WI38 (cell line): ENCODE measurements around the gene NMD3.

Experiments used
- H3K4me3 ChIP-seq: 2 replicates; pipeline ENCODE4 v1.5.1; 2011; ENCODE audit warnings: low read depth, mild to moderate bottlenecking, control low read depth, low read length
- CTCF ChIP-seq: IDR thresholded peaks from 2 replicates; pipeline ENCODE4 v1.5.1; 2012; ENCODE audit warnings: low read depth, mild to moderate bottlenecking, control low read depth, low read length

Gene NMD3

DNA sequence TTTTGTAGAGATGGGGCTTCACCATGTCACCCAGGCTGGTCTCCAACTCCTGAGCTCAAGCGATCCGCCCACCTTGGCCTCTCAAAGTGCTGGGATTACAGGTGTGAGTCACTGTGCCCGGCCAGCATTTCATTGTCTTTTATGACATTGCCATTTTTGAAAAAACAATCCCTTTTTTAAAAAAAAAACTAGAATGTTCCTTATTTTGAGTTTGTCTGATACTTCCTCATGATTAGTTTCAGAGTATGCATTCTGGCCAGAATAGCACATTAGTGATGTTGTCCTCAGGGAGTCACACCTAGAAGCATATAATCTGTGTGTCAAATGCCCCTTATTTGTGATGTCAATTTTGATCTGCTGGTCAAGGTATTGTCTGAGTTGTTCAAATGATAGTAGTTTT, 21.2 kb upstream of the NMD3 start:
- no peak for TF ChIP-seq CTCF
- H3K4me3 ChIP-seq: no peak overlapping the region

DNA sequence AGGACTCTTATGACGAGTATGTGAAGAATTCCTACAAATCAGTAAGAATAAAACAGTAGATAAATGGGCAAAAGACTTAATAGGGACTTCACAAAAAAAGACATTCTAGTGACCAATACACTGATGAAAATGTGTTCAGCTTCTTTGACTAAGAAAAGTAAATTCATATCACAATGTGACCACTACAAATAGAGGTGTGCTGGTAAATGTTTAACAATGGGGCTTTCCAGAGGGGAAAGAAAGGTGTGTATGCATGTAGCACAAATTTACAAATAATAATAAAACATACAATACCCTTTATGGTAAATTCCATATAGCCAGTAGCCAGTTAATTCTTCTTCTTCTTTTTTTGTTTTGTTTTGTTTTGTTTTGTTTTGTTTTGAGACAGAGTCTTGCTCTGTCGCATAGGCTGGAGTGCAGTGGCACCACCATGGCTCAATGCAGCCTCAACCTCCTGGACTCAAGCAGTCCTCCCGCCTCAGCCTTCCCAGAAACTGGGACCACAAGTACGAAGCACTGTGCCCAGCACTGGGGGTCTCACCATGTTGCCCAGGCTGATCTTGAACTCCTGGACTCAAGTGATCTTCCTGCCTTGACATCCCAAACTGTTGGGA, 17.5 kb upstream of the NMD3 start:
- no peak for TF ChIP-seq CTCF
- H3K4me3 ChIP-seq: no peak overlapping the region

DNA sequence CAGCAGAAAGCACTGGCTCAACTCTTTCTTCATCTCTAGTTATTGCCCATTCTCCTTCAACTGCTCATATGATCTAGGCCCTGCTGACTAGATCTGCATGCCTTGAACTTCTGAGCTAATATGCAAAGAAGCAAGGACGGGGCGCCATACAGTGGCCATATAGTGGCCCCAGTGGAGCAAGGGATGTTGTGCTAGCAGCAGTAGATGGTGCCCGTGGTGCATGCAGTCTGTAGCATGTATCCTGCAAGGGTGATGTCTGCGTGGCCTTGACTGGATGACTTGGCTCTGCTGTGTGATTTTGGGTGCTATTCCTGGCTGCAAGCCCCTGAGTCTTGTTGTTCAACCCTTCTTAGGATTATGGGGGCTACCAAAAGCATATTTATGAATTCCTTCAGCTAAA, 12.2 kb upstream of the NMD3 start:
- no peak for TF ChIP-seq CTCF
- H3K4me3 ChIP-seq: no peak overlapping the region

DNA sequence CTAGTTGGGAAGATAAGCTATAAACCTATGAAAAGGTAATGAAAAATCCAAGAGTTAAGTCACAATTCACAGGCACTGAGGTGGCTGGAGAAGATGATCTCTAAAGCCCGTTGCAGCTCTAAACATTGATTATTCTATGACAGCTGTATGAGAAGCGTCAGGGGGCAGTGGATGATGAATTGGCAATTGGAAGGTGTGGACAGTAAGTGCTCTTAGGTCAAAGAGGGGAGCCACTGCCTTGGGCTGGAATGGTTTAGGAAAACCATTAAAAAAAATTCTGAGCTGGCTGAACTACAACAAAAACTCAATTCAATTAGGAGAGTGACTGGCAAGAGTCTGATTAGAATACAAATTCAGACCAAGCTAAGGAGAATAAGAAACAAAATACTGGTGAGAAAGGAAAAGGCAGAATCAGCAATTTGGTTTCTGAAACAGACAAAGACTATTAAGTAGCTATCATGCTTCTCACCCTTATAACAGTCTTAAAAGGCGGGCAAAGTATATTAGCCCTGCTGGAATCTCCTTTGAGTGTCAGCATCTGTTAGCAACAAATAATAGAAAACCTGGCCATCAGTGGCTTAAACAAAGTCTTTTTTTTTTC, 8.8 kb upstream of the NMD3 start:
- no peak overlapping the region for H3K4me3 ChIP-seq
- no peak for TF ChIP-seq CTCF

GRCh38 chr3:161212906-161213305, 8.2 kb upstream of the NMD3 start:
- no peak for TF ChIP-seq CTCF
- no peak overlapping the region for H3K4me3 ChIP-seq

DNA sequence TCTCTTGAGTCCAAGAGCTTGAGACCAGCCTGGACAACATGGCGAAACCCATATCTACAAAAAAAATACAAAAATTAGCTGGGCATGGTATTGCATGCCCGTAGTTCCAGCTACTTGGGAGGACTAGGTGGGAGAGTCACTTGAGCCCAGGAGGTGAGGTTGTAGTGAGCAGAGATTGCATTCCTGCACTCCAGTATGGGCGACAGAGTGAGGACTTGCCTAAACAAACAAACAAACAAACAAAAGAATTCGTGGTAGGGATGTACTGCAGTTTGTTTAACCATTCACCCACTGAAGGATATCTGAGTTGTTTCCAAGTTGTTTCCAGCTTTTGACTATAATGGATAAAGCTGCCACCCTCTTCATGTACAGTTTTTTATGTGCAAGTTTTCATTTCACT, 7.5 kb upstream of the NMD3 start:
- H3K4me3 ChIP-seq: no peak overlapping the region
- no peak for TF ChIP-seq CTCF

GRCh38 chr3:161215185-161215584, 5.9 kb upstream of the NMD3 start:
- no peak overlapping the region for H3K4me3 ChIP-seq
- TF ChIP-seq CTCF: no peak
